HG03280 (cell line): ENCODE data around the gene YIPF3.

ENCODE experiments used
- ATAC-seq: cut with Tn5 transposase; IDR thresholded peaks from one replicate; pipeline ENCODE4 v1.9.1; 2021; ENCODE audit warnings: mild to moderate bottlenecking, moderate library complexity; ENCODE audit not compliant: unreplicated experiment

Gene YIPF3

GRCh38 chr6:43493833-43494232, 22.9 kb downstream of the YIPF3 start:
- no peak for ATAC-seq

DNA sequence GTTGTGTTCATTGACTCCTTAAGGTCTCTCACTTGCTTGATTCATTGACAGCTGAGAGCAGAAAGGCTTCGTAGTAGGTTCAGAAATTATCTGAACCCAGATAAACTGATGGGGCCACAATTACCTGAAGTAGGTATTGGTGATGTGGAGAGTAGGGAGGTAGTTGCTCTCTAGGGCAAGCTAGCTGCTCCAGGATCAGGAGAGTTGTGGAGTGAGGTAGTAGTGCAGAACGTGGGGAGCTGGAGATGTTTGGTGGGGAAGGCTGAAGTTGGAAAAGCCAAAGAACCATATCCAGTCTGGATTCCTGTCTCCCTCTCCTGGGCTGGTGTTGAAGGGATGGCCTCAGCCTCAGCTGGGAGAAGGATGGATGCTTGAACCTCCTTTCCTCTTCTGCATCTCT, 23.5 kb downstream of the YIPF3 start:
- ATAC-seq = no peak

GRCh38 chr6:43492673-43493072, 24.1 kb downstream of the YIPF3 start:
- no peak for ATAC-seq

- no peak for ATAC-seq
Observed at GRCh38 chr6:43491750-43492661, 24.7 kb downstream of the YIPF3 start.

DNA sequence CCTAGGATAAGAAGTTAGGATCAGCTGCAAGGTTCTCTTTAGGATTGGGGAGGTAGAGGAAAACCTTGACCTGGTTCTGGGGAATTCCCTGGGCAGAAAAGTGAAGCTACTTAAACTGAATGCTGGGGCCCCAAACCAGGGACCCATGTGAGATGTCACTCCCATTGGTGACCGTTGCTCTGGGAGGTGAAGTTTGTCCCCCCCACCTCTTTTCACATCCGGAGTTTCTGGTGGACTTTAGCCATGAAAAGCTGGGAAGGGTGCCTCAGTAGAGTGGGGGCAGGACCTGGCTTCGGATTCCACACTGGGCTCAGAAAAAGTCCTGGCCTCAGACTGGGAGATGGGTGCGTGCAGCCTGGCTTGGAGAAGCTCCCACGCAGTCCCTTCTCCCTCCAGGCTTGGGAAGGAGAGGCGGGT, 26.2 kb downstream of the YIPF3 start:
- ATAC-seq = no peak

DNA sequence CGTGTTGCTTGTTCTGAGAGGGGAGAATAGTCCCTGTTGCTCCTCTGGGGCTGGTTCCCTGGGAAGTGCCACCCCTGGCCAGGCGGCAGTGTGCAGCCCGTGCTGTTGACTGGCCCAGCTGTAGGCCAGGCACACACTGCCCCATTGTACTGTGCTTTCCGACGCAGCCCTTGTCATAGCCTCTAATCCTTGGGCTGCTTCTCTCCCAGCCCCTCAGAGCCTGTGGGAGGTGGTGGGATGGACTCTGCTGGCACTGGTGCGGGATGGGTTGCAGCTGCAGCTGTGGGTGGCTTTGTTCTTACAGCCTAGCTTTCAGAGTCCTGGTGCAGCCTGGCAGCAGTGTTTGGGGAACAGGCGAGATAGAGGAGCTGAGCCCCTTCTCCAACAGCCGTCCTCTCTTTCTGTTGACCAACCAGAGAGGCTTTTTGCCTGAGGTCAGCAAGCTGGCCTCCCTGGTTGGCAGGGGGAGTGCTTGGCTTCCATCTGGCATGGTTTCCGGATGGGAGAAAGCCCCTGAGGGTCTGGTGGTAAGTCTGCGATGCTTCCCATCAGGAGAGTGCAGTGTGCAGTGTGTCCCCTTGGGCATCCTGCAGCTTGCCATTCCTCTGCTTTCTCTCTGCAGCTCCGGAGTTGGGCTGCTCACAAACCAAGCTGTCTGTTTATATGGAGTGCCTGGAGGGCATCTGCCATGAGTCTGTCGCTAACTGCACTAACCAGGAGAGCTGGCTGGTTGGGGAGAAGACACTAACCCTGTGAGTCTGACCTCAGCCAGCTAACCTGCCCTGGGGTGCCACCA, 27.3 kb downstream of the YIPF3 start:
- no peak for ATAC-seq

DNA sequence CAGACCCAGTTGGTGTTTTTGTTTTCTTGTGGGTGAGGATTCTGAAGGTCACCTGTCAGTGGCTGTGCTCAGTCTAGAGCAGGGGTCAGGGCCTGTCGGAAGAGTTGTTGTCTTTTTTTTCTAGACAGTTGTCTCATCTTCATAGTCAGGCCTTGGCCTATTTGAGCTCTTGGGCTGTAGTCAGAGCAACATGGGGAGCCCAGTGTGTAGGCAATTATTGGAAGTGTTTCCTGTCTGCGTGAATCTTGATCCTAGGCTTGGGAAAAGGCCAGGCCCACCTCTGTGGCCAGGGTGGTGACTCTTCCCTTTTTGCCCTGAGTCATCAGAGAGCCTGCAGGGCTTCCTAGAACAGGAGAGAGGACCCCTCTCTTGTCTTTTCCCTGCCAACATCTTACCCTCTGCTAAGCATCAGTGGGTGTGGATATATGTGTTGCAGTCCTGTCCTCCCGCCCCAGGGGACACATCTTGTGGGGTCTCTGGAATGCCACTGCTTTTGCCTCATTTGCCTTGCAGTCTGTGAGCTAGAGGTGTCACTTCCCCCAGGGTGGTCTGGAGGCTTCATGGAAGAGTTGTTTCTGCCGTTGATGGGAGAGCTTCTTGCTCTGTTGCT, 28.0 kb downstream of the YIPF3 start:
- ATAC-seq = no peak

DNA sequence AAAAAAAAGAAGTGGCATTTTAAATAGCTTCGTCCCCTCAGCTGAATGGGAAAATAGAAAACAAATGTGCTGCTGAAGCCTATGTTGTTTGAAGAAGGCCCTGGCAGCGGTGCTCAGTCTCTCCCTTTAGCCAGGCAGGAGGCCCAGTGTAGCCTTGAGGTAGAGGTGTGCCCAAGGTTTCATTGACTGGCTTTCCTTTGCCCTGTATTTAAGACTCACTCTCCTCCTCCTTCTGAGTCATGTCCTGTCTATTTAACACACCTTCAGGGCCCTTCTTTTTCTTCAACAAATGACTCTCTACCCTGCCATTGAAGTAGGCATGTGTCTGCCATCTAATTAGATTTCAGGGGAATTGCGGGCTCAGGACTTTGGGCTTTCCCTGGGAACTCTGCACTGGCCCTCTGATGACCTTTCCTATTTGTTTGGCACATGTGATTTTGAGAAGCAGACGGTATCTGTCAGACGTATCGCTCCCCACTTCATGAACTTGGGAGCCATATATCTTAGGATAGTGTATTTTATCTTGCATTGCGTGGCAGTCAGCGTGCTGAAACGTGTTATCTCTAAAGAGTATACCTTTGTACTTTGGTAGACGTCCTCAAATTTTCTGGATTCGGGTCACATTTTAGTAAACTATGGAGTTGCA, 35.0 kb downstream of the YIPF3 start:
- ATAC-seq = no peak

DNA sequence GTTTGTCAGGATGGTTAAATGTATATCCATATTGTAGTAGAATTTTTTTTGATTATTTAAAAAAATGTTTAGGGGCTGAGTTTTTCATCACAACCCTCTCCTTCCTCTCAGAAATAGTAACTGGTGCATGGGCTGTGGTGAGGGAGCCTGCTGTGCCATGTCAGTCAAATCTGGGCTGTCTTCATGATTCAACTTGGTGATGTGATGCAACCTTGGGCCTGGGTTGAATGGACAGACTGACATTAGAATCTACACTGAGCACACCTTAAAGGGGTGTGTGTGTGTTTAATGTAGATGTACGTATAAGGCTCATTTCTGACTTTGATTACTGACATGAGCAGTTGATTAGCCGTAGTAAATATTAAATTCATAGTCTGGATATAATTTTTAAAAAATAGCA, 35.7 kb downstream of the YIPF3 start:
- ATAC-seq = no peak

DNA sequence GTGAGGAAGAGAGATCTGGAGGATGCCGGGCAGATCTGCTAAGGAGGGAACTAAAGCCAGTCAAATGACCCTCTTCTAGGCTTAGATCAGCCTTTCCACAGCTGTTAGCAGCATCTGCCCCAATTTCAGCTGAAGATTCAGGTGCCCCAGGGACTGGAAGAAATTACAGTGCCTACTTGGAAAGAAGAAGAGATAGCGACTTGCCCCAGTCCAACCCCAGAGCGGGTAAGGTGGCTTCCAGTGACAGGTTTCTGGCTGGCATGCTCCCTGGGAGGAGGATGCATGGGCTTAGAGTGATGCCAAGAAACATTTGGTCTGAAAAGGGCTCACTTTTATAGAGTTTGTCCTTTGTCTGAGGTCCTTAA, 38.7 kb downstream of the YIPF3 start:
- ATAC-seq = no peak

DNA sequence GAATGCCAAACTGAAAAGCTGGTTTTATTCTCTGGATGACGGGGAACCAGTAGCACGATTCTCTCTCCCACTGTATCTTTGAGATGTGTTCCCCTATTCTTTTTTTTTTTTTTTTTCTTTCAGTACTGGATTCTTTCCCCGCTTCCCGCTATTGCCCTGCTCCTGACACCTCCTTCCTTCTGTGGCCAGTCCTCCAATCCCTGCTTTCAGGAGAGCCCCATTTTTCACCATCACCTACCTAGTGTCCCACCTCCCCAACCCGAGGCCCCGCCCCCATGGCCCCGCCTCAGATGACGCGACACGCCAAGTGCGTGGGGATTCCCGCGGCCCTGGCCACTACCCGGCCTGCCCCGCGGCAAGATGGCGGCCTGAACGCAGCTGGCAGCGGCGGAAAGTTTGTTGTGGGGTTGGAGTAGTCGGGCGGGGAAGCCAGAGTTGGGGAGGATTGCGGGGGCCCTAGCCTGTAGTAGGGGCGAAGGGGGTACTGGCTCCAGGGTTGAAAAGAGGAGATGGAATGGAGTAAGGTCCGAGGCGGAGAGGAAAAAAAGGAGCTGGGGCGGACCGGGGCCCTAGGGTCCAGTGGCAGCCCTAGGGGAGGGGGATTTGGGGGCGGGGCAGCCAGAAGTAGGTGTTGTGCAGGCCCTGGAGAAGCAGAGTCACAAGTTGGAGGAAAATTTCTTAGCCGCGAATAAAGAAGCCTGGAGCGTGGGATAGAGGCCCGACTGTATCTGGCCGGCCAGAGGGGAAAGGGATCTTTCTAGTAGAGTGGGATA, 39.3 kb downstream of the YIPF3 start, which contains the start of gene TJAP1:
Gene TJAP1 (plus strand): TSS at position 336 of the 773 bp plus-strand sequence. CDS start 21,432 bp downstream, outside the sequence.
- ATAC-seq = peak; percentile 99

GRCh38 chr6:43476746-43477145, 40.0 kb downstream of the YIPF3 start:
- ATAC-seq = no peak

GRCh38 chr6:43475516-43475915, 41.2 kb downstream of the YIPF3 start:
- no peak for ATAC-seq

DNA sequence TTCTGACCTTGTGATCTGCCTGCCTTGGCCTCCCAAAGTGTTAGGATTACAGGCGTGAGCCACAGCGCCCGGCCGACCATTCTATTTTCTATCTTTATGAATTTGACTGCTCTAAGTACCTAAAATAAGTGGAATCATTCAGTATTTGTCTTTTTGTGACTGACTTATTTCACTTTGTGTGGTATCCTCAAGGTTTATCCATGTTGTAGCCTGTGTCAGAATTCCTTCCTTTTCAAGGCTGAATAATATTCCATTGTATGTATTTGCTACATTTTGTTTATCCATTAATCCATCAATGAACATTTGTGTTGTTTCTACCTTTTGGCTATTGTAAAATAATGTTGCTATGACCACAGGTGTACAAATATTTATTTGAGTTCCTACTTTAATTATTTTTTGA, 44.2 kb downstream of the YIPF3 start:
- ATAC-seq = no peak

DNA sequence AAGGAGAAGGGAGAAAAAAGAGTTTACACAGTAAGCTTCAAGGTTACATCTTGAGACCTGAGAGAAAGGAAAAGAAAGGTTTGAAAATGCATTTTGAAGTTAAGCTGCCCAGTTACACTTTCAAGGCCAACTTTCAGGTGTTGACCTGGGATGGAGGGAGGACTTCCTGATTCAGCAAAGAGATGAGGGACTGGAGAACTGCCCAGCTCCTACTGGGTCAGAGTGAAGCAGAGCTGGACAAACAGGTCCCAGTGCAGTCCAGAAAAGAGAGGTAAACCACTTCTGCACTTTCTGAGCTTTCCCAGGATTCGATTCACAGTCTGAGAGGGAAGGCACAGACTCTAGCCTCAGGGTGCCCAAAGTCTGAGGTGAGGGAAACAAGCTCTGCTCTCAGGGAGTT, 45.3 kb downstream of the YIPF3 start:
- ATAC-seq = no peak

DNA sequence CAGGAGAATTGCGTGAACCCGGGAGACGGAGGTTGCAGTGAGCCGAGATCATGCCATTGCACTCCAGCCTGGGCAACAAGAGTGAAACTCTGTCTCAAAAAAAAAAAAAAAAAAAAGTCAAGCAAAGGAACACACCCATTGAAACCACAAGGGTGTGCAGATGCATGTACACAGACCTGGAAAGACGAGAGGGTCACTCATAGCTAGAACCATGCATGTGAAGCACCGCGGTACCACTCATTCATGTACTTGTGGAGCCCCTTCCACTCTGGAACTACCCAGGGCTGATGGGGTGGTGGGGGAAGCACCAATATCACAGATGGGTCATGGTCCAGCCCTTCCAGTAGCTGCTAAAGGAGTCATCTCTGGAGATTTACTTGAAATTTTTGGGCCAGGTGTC, 46.8 kb downstream of the YIPF3 start:
- no peak for ATAC-seq

- no peak for ATAC-seq
Observed at GRCh38 chr6:43468748-43469681, 47.7 kb downstream of the YIPF3 start.

DNA sequence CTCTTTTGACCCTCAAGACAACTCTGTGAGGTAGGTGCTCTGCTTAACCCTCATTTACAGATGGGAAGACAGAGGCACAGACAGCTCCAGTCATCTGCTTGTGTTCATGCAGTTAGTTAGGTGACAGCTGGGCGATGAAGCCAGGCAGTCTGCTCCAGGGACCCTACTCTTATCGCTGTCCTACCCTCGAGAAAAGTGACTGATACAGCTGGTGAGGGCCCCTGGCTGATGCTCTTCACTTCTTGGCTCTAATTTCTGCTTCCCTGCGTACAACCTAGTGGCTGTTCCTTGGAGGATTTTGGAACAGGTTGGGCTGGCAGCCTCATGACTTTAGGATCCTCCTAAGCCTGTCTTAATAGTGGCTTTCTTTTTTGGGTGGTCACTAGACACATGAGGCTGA, 48.5 kb downstream of the YIPF3 start:
- ATAC-seq = no peak

DNA sequence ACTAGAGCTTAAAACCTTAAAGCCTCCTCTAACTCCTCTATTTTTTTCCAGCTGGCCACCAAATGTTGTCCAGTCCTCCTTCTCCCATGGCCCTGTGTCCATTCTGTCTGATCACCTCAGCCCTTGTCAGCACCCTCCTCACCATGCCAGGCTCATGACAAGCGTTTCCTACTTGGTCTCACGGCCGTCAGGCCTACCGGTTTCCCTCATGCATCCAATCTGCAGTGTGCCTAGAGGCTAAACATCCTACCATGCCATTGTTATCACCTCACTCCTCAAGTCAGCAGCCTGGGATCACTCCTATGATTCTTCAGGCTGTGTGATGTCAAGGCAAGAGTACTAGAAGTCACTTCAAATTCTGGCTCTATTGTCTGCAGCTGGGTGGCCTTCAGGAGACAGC, 49.0 kb downstream of the YIPF3 start:
- no peak for ATAC-seq
